ENCODE results near the gene ZNF267.

DNA sequence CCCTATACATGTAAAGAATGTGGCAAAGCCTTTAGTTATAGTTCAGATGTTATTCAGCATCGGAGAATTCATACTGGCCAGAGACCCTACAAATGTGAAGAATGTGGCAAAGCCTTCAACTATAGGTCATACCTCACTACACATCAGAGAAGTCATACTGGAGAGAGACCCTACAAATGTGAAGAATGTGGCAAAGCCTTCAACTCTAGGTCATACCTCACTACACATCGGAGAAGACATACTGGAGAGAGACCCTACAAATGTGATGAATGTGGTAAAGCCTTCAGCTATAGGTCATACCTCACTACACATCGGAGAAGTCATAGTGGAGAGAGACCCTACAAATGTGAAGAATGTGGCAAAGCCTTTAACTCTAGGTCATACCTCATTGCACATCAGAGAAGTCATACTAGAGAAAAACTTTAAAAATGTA is 42.5 kb downstream of the ZNF267 start:
- TF ChIP-seq, protein P1, sequence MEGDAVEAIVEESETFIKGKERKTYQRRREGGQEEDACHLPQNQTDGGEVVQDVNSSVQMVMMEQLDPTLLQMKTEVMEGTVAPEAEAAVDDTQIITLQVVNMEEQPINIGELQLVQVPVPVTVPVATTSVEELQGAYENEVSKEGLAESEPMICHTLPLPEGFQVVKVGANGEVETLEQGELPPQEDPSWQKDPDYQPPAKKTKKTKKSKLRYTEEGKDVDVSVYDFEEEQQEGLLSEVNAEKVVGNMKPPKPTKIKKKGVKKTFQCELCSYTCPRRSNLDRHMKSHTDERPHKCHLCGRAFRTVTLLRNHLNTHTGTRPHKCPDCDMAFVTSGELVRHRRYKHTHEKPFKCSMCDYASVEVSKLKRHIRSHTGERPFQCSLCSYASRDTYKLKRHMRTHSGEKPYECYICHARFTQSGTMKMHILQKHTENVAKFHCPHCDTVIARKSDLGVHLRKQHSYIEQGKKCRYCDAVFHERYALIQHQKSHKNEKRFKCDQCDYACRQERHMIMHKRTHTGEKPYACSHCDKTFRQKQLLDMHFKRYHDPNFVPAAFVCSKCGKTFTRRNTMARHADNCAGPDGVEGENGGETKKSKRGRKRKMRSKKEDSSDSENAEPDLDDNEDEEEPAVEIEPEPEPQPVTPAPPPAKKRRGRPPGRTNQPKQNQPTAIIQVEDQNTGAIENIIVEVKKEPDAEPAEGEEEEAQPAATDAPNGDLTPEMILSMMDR (conservative IDR thresholded peaks at IDR 0.05; ENCODE audit: low read depth, low read length): no peak
- TF ChIP-seq EZH2 (IDR thresholded peaks at IDR 0.05; ENCODE audit: low read length, unreplicated experiment): no peak

Measured in PC-3 (cell line).